Peyer's patch (tissue), 4 donors: ENCODE measurements around the gene PCSK1. TPM values are rescaled to one million over a fixed set of nuclear protein-coding genes. Genes with fewer than 3 reads are reported as not detected.
"Not testable (repeated sequence)": the region's sequence is repeated elsewhere in the genome, so short reads cannot be mapped to it uniquely, and the experiment has no call there.

ENCODE experiments used
- DNase-seq, 3 donors: peaks; one replicate each; pipeline ENCODE4 v3.0.0-alpha.2; 2017 to 2019
- H3K27ac ChIP-seq, 4 donors: fragments of 200-600 bp; sonication (generic); one replicate each; pipeline ENCODE4 v1.5.1; 2016 to 2019
- H3K27me3 ChIP-seq, 2 donors: fragments of 200-600 bp; sonication (generic); one replicate each; pipeline ENCODE4 v1.5.1; 2019
- H3K36me3 ChIP-seq, 3 donors: fragments of 200-600 bp; sonication (generic); one replicate each; pipeline ENCODE4 v1.5.1; 2016 to 2019
- H3K4me1 ChIP-seq, 4 donors: fragments of 200-600 bp; sonication (generic); one replicate each; pipeline ENCODE4 v1.5.1; 2016 to 2019
- H3K4me3 ChIP-seq, 4 donors: fragments of 200-600 bp; sonication (generic); 1 replicate in 3 of 4; 2 replicates in 1 of 4; pipeline ENCODE4 v1.5.1; 2016 to 2019; ENCODE audit warnings: mild to moderate bottlenecking in 1 of 4
- H3K9me3 ChIP-seq, 4 donors: fragments of 200-600 bp; sonication (generic); one replicate each; pipeline ENCODE4 v1.5.1; 2016 to 2019; ENCODE audit warnings: mild to moderate bottlenecking in 1 of 4
- CTCF ChIP-seq, 6 experiments: fragments of 450-650 bp in 4 of 6; fragments of 200-600 bp in 2 of 6; sonication (generic) in 1 of 6; IDR thresholded peaks; one replicate each; pipeline ENCODE4 v1.5.1; 2017 to 2019; ENCODE audit warnings: antibody characterized with exemption in 6 of 6, mild to moderate bottlenecking in 3 of 6, moderate library complexity in 1 of 6
- POLR2A ChIP-seq, 2 donors: fragments of 450-650 bp; IDR thresholded peaks; one replicate each; pipeline ENCODE4 v1.5.1; 2017; ENCODE audit warnings: antibody characterized with exemption in 2 of 2, mild to moderate bottlenecking in 2 of 2, moderate library complexity in 2 of 2
- total RNA-seq, 4 donors: library from RNA; depleted of rRNA; stranded (reverse); fragments of >200 nt; gene quantifications; one replicate each; pipeline ENCODE4 v1.1.0, GENCODE V29; 2016

Gene PCSK1
- total RNA-seq, 4 donors from 2014 or later, result 3.3 to 6.6 (median 4.2) TPM

GRCh38 chr5:96377597-96377996 lies 55.5 kb downstream of the PCSK1 start:
- no peak for DNase-seq
- H3K4me1 ChIP-seq, result no peaks in the 10 kb centered on the region
- no peaks in the 10 kb centered on the region for H3K27me3 ChIP-seq
- H3K4me3 ChIP-seq, result no peak overlapping the region
- H3K27ac ChIP-seq, result no peak overlapping the region
- no peaks in the 10 kb centered on the region for H3K9me3 ChIP-seq
- TF ChIP-seq POLR2A (IDR thresholded peaks at IDR 0.05), result no peak
- TF ChIP-seq CTCF (IDR thresholded peaks at IDR 0.05), result no peak
- no peaks in the 10 kb centered on the region for H3K36me3 ChIP-seq

- no peaks in the 10 kb centered on the region for H3K9me3 ChIP-seq
- TF ChIP-seq POLR2A (IDR thresholded peaks at IDR 0.05), result no peak
Observed at GRCh38 chr5:96377167-96377566, 55.9 kb downstream of the PCSK1 start.

GRCh38 chr5:96374653-96375052 lies 58.4 kb downstream of the PCSK1 start:
- Histone ChIP-seq H3K27me3 (no peaks in the 10 kb centered on the region), H3K27ac (no peak overlapping the region), H3K4me3 (no peak overlapping the region), H3K9me3 (no peaks in the 10 kb centered on the region), H3K36me3 (no peaks in the 10 kb centered on the region), H3K4me1 (no peaks in the 10 kb centered on the region)
- no peak for DNase-seq
- TF ChIP-seq POLR2A (IDR thresholded peaks at IDR 0.05), result no peak
- no peak for TF ChIP-seq CTCF (IDR thresholded peaks at IDR 0.05)

More at GRCh38 chr5:96377167-96377566, 55.9 kb downstream of the PCSK1 start:
- H3K36me3 ChIP-seq, result no peaks in the 10 kb centered on the region
- no peaks in the 10 kb centered on the region for H3K4me1 ChIP-seq
- DNase-seq, result no peak
- no peak overlapping the region for H3K4me3 ChIP-seq
- H3K27ac ChIP-seq, result no peak overlapping the region
- H3K27me3 ChIP-seq, result no peaks in the 10 kb centered on the region

GRCh38 chr5:96373381-96373733 lies 59.7 kb downstream of the PCSK1 start:
- no peak for DNase-seq
- Histone ChIP-seq H3K4me1 (no peaks in the 10 kb centered on the region), H3K9me3 (no peaks in the 10 kb centered on the region)

GRCh38 chr5:96372726-96373380 lies 60.2 kb downstream of the PCSK1 start:
- DNase-seq, result no peak
- Histone ChIP-seq H3K36me3 (no peaks in the 10 kb centered on the region), H3K27ac (no peak overlapping the region), H3K9me3 (no peaks in the 10 kb centered on the region), H3K4me3 (no peak overlapping the region), H3K27me3 (no peaks in the 10 kb centered on the region), H3K4me1 (no peaks in the 10 kb centered on the region)
- TF ChIP-seq CTCF (IDR thresholded peaks at IDR 0.05) (no peak), POLR2A (IDR thresholded peaks at IDR 0.05) (no peak)

More at GRCh38 chr5:96373381-96373733, 59.7 kb downstream of the PCSK1 start:
- Histone ChIP-seq H3K4me3 (no peak overlapping the region), H3K27me3 (no peaks in the 10 kb centered on the region), H3K27ac (no peak overlapping the region), H3K36me3 (no peaks in the 10 kb centered on the region)
- TF ChIP-seq CTCF (IDR thresholded peaks at IDR 0.05) (no peak), POLR2A (IDR thresholded peaks at IDR 0.05) (no peak)

- Histone ChIP-seq H3K4me3 (no peak overlapping the region), H3K9me3 (no peaks in the 10 kb centered on the region), H3K27ac (no peak overlapping the region), H3K36me3 (no peaks in the 10 kb centered on the region), H3K27me3 (no peaks in the 10 kb centered on the region), H3K4me1 (no peaks in the 10 kb centered on the region)
- TF ChIP-seq POLR2A (IDR thresholded peaks at IDR 0.05) (no peak), CTCF (IDR thresholded peaks at IDR 0.05) (no peak)
- no peak for DNase-seq
Observed at GRCh38 chr5:96370976-96371375, 62.1 kb downstream of the PCSK1 start.

- DNase-seq, H3K27ac ChIP-seq, H3K9me3 ChIP-seq, H3K36me3 ChIP-seq, H3K27me3 ChIP-seq, H3K4me1 ChIP-seq, H3K4me3 ChIP-seq: not testable (repeated sequence)
Observed at GRCh38 chr5:96367337-96367736, 65.7 kb downstream of the PCSK1 start.
